ENCODE results near the gene CREB3L2.

CREB3L2 gene

GRCh38 chr7:137986252-137987017, 15.5 kb downstream of the CREB3L2 start:
- H3K4me3 ChIP-seq (replicated peaks; ENCODE audit: insufficient read depth, low read length): no peak overlapping the region

DNA sequence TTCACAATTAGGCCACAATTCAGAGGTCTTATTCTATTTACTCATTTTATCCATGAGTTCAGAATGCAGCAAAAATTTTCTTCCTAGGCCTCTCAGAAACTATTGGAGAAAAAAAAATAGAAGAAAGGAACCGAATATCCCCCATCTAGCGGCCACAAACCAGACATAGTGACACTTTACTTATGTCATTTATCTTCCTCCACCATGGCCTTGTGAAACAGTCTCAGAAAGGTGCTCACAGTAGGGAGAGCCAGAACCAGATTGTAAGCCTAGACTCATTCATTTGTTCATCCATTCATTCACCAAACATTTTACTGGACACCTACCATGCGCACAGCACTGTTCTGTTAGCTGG, 16.0 kb downstream of the CREB3L2 start:
- Histone ChIP-seq H3K27ac (replicated peaks) (no peak overlapping the region), H3K27me3 (ENCODE audit: insufficient read depth, poor library complexity, severe bottlenecking) (no peaks in the 10 kb centered on the region), H3K4me3 (replicated peaks; ENCODE audit: insufficient read depth, low read length) (no peak overlapping the region)
- DNase-seq (ENCODE audit: low read depth in 1 of 2, low spot score in 1 of 2): no peak
- TF ChIP-seq GABPA (IDR thresholded peaks at IDR 0.05; ENCODE audit: low read depth) (no peak), POLR2AphosphoS5 (IDR thresholded peaks at IDR 0.05; ENCODE audit: low read depth) (no peak), CTCF (IDR thresholded peaks at IDR 0.05; ENCODE audit: insufficient read depth, low read length) (no peak), SPI1 (IDR thresholded peaks at IDR 0.05; ENCODE audit: borderline replicate concordance, low read depth) (no peak)
- TF ChIP-seq, protein P1, sequence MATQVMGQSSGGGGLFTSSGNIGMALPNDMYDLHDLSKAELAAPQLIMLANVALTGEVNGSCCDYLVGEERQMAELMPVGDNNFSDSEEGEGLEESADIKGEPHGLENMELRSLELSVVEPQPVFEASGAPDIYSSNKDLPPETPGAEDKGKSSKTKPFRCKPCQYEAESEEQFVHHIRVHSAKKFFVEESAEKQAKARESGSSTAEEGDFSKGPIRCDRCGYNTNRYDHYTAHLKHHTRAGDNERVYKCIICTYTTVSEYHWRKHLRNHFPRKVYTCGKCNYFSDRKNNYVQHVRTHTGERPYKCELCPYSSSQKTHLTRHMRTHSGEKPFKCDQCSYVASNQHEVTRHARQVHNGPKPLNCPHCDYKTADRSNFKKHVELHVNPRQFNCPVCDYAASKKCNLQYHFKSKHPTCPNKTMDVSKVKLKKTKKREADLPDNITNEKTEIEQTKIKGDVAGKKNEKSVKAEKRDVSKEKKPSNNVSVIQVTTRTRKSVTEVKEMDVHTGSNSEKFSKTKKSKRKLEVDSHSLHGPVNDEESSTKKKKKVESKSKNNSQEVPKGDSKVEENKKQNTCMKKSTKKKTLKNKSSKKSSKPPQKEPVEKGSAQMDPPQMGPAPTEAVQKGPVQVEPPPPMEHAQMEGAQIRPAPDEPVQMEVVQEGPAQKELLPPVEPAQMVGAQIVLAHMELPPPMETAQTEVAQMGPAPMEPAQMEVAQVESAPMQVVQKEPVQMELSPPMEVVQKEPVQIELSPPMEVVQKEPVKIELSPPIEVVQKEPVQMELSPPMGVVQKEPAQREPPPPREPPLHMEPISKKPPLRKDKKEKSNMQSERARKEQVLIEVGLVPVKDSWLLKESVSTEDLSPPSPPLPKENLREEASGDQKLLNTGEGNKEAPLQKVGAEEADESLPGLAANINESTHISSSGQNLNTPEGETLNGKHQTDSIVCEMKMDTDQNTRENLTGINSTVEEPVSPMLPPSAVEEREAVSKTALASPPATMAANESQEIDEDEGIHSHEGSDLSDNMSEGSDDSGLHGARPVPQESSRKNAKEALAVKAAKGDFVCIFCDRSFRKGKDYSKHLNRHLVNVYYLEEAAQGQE (IDR thresholded peaks at IDR 0.05; ENCODE audit: insufficient replicate concordance, low read depth): no peak

More at GRCh38 chr7:137986252-137987017, 15.5 kb downstream of the CREB3L2 start:
- TF ChIP-seq CTCF (IDR thresholded peaks at IDR 0.05; ENCODE audit: insufficient read depth, low read length): no peak
- TF ChIP-seq, protein P1 (IDR thresholded peaks at IDR 0.05; ENCODE audit: insufficient replicate concordance, low read depth): no peak
- TF ChIP-seq SPI1 (IDR thresholded peaks at IDR 0.05; ENCODE audit: borderline replicate concordance, low read depth): no peak
- TF ChIP-seq POLR2AphosphoS5 (IDR thresholded peaks at IDR 0.05; ENCODE audit: low read depth): no peak
- TF ChIP-seq GABPA (IDR thresholded peaks at IDR 0.05; ENCODE audit: low read depth): no peak
- DNase-seq (ENCODE audit: low read depth in 1 of 2, low spot score in 1 of 2): no peak
- Histone ChIP-seq H3K27ac (replicated peaks) (no peak overlapping the region), H3K27me3 (ENCODE audit: insufficient read depth, poor library complexity, severe bottlenecking) (no peaks in the 10 kb centered on the region)

DNA sequence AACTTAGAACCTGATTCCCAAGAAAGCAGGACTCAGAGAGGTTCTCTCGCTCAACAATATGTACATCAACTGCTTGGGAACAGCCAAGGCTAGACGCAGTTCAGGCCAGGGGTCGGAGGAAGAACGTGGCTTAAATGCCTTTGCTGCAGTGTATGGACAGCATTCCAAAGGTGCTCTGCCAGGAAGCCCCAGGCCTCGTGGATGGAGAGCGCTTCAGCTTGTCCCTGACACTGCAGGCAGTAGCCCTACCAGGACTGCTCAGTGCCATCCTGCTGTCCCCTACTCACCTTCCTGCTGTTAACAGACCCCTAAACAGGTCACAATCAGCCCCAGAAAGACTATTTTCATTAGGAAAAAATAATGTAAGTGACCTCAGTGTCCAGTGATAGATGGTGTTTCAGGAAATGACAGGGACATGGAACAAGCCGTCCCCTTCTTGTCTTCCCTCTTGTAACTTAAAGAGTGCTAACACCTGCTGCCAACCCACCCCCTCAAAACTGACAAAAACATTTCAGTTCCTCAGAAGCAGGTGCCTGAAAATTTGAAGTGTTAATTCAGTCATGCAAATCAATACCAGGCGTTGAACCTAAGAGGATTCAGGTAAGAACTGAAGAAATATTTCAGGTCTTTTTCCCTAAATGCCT, 16.5 kb downstream of the CREB3L2 start:
- Histone ChIP-seq H3K4me3 (replicated peaks; ENCODE audit: insufficient read depth, low read length) (no peak overlapping the region), H3K27me3 (ENCODE audit: insufficient read depth, poor library complexity, severe bottlenecking) (no peaks in the 10 kb centered on the region), H3K27ac (replicated peaks) (no peak overlapping the region)
- no peak for TF ChIP-seq POLR2AphosphoS5 (IDR thresholded peaks at IDR 0.05; ENCODE audit: low read depth)
- TF ChIP-seq GABPA (IDR thresholded peaks at IDR 0.05; ENCODE audit: low read depth): no peak
- no peak for TF ChIP-seq CTCF (IDR thresholded peaks at IDR 0.05; ENCODE audit: insufficient read depth, low read length)
- TF ChIP-seq, protein P1 (IDR thresholded peaks at IDR 0.05; ENCODE audit: insufficient replicate concordance, low read depth): no peak
- no peak for TF ChIP-seq SPI1 (IDR thresholded peaks at IDR 0.05; ENCODE audit: borderline replicate concordance, low read depth)
- no peak for DNase-seq (ENCODE audit: low read depth in 1 of 2, low spot score in 1 of 2)

Measured in HL-60 (cell line).